GM12875 (cell line): ENCODE data around the gene ATCAY.
"Not testable (repeated sequence)": the region's sequence is repeated elsewhere in the genome, so short reads cannot be mapped to it uniquely, and the experiment has no call there.

Experiments
- H3K4me3 ChIP-seq: one replicate; pipeline ENCODE4 v1.5.1; 2011; ENCODE audit warnings: low read depth, low read length, control low read depth
- CTCF ChIP-seq: IDR thresholded peaks from 2 replicates; pipeline ENCODE4 v1.5.1; 2011; ENCODE audit warnings: low read depth, mild to moderate bottlenecking, control low read depth, inconsistent platforms, low read length, moderate library complexity, borderline replicate concordance; ENCODE audit not compliant: insufficient read depth

The ATCAY gene

GRCh38 chr19:3866910-3867638, 13.4 kb upstream of the ATCAY start:
- no peak overlapping the region for H3K4me3 ChIP-seq
- TF ChIP-seq CTCF = no peak

- no peak overlapping the region for H3K4me3 ChIP-seq
- TF ChIP-seq CTCF = no peak
Observed at GRCh38 chr19:3867971-3868769, 12.3 kb upstream of the ATCAY start.

GRCh38 chr19:3868770-3869456, 11.6 kb upstream of the ATCAY start, which contains the start of gene ZFR2:
Gene ZFR2 (minus strand): TSS chr19:3869038. CDS start chr19:3869017, 21 bp downstream.
- H3K4me3 ChIP-seq = no peak within 1 kb of the TSS
- TF ChIP-seq CTCF = no peak

- TF ChIP-seq CTCF = no peak
- H3K4me3 ChIP-seq = no peak overlapping the region
Observed at GRCh38 chr19:3873151-3873550, 7.3 kb upstream of the ATCAY start.

- not testable (repeated sequence) for H3K4me3 ChIP-seq
Observed at GRCh38 chr19:3874695-3875094, 5.8 kb upstream of the ATCAY start.

- no peak overlapping the region for H3K4me3 ChIP-seq
- TF ChIP-seq CTCF = 0 out of 2 replicates have a peak, but pooled peaks have one; percentile 34
Observed at GRCh38 chr19:3879656-3880055, 829 bp upstream of the ATCAY start.

- no peak for TF ChIP-seq CTCF
- H3K4me3 ChIP-seq = no peak overlapping the region
Observed at GRCh38 chr19:3881272-3882040, 971 bp downstream of the ATCAY start.
